ENCODE measurements around the gene CBFA2T2.

The CBFA2T2 gene

GRCh38 chr20:33611106-33611505 lies 121.2 kb downstream of the CBFA2T2 start:
- Histone ChIP-seq H3K27me3 (replicated peaks; ENCODE audit: control insufficient read depth, insufficient read depth, low read length, poor library complexity, severe bottlenecking) (no peaks in the 10 kb centered on the region), H3K9me3 (ENCODE audit: control insufficient read depth, low read length) (no peaks in the 10 kb centered on the region), H3K27ac (ENCODE audit: insufficient read depth, low read length, poor library complexity, severe bottlenecking) (no peak overlapping the region), H3K4me3 (ENCODE audit: insufficient read depth, low read depth, low read length, poor library complexity, severe bottlenecking) (no peak overlapping the region), H3K36me3 (ENCODE audit: control insufficient read depth, insufficient read depth, low read length) (peaks cover 49% of the 10 kb centered on the region), H3K4me1 (ENCODE audit: control insufficient read depth, insufficient read depth, low read length, poor library complexity, severe bottlenecking) (no peaks in the 10 kb centered on the region)
- no peak for DNase-seq

DNA sequence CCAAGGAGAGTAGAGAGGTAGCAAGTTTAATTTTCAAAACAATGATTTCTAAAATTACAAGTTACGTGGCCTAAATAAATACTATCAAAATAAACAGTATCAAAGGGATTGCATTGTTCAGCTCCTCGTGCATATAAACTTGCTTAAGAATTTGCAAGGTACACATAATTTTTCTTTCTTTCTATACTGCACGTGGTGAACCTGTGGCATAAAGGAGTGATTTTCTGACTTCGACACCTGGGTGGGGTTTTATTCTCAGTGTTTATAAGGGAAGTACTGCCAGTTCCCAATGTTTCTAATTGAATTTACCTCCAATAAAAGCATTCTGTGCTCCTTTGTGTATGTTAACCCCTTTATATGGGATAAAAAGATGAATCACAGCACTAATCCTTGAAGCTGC lies 122.1 kb downstream of the CBFA2T2 start:
- Histone ChIP-seq H3K36me3 (ENCODE audit: control insufficient read depth, insufficient read depth, low read length) (peaks cover 49% of the 10 kb centered on the region), H3K4me3 (ENCODE audit: insufficient read depth, low read depth, low read length, poor library complexity, severe bottlenecking) (no peak overlapping the region), H3K9me3 (ENCODE audit: control insufficient read depth, low read length) (no peaks in the 10 kb centered on the region), H3K27ac (ENCODE audit: insufficient read depth, low read length, poor library complexity, severe bottlenecking) (no peak overlapping the region), H3K4me1 (ENCODE audit: control insufficient read depth, insufficient read depth, low read length, poor library complexity, severe bottlenecking) (no peaks in the 10 kb centered on the region), H3K27me3 (replicated peaks; ENCODE audit: control insufficient read depth, insufficient read depth, low read length, poor library complexity, severe bottlenecking) (no peaks in the 10 kb centered on the region)
- no peak for DNase-seq

- no peaks in the 10 kb centered on the region for H3K27me3 ChIP-seq (replicated peaks; ENCODE audit: control insufficient read depth, insufficient read depth, low read length, poor library complexity, severe bottlenecking)
- peaks cover 6% of the 10 kb centered on the region for H3K4me1 ChIP-seq (ENCODE audit: control insufficient read depth, insufficient read depth, low read length, poor library complexity, severe bottlenecking)
- H3K36me3 ChIP-seq (ENCODE audit: control insufficient read depth, insufficient read depth, low read length) = peaks cover 9% of the 10 kb centered on the region
- H3K9me3 ChIP-seq (ENCODE audit: control insufficient read depth, low read length) = no peaks in the 10 kb centered on the region
- H3K4me3 ChIP-seq (ENCODE audit: insufficient read depth, low read depth, low read length, poor library complexity, severe bottlenecking) = no peak overlapping the region
- H3K27ac ChIP-seq (ENCODE audit: insufficient read depth, low read length, poor library complexity, severe bottlenecking) = no peak overlapping the region
- no peak for DNase-seq
Observed at GRCh38 chr20:33621717-33622400, 132.0 kb downstream of the CBFA2T2 start.

GRCh38 chr20:33622705-33623365 lies 132.9 kb downstream of the CBFA2T2 start:
- H3K4me3 ChIP-seq (ENCODE audit: insufficient read depth, low read depth, low read length, poor library complexity, severe bottlenecking) = no peak overlapping the region
- no peaks in the 10 kb centered on the region for H3K9me3 ChIP-seq (ENCODE audit: control insufficient read depth, low read length)
- peaks cover 9% of the 10 kb centered on the region for H3K36me3 ChIP-seq (ENCODE audit: control insufficient read depth, insufficient read depth, low read length)
- peaks cover 6% of the 10 kb centered on the region for H3K4me1 ChIP-seq (ENCODE audit: control insufficient read depth, insufficient read depth, low read length, poor library complexity, severe bottlenecking)
- no peaks in the 10 kb centered on the region for H3K27me3 ChIP-seq (replicated peaks; ENCODE audit: control insufficient read depth, insufficient read depth, low read length, poor library complexity, severe bottlenecking)
- DNase-seq = no peak
- no peak overlapping the region for H3K27ac ChIP-seq (ENCODE audit: insufficient read depth, low read length, poor library complexity, severe bottlenecking)

DNA sequence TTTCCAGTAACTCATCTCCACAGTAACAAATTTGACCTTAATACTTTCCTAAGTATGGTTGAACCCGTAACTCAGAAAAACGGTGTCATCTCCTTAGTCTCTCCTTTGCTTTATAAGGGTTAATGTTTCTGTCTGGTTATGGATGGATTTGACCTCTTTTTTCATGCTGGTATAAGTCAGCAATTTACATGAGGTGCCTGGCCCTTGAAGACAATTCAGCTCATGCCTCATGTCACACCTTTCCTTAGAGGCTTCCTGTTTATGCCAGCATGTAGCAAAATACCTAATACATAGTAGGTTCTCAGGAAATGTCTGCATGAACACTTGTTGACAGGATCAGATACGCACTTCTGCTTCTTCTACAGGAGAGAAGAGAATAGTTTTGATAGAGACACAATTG lies 134.5 kb downstream of the CBFA2T2 start:
- Histone ChIP-seq H3K36me3 (ENCODE audit: control insufficient read depth, insufficient read depth, low read length) (peaks cover 14% of the 10 kb centered on the region), H3K9me3 (ENCODE audit: control insufficient read depth, low read length) (no peaks in the 10 kb centered on the region), H3K27ac (ENCODE audit: insufficient read depth, low read length, poor library complexity, severe bottlenecking) (no peak overlapping the region), H3K27me3 (replicated peaks; ENCODE audit: control insufficient read depth, insufficient read depth, low read length, poor library complexity, severe bottlenecking) (no peaks in the 10 kb centered on the region), H3K4me3 (ENCODE audit: insufficient read depth, low read depth, low read length, poor library complexity, severe bottlenecking) (no peak overlapping the region), H3K4me1 (ENCODE audit: control insufficient read depth, insufficient read depth, low read length, poor library complexity, severe bottlenecking) (peaks cover 6% of the 10 kb centered on the region)
- DNase-seq = no peak

GRCh38 chr20:33626190-33626589 lies 136.3 kb downstream of the CBFA2T2 start:
- Histone ChIP-seq H3K27ac (ENCODE audit: insufficient read depth, low read length, poor library complexity, severe bottlenecking) (no peak overlapping the region), H3K36me3 (ENCODE audit: control insufficient read depth, insufficient read depth, low read length) (peaks cover 23% of the 10 kb centered on the region), H3K9me3 (ENCODE audit: control insufficient read depth, low read length) (no peaks in the 10 kb centered on the region), H3K4me1 (ENCODE audit: control insufficient read depth, insufficient read depth, low read length, poor library complexity, severe bottlenecking) (peaks cover 6% of the 10 kb centered on the region), H3K27me3 (replicated peaks; ENCODE audit: control insufficient read depth, insufficient read depth, low read length, poor library complexity, severe bottlenecking) (no peaks in the 10 kb centered on the region), H3K4me3 (ENCODE audit: insufficient read depth, low read depth, low read length, poor library complexity, severe bottlenecking) (no peak overlapping the region)
- no peak for DNase-seq

- Histone ChIP-seq H3K27me3 (replicated peaks; ENCODE audit: control insufficient read depth, insufficient read depth, low read length, poor library complexity, severe bottlenecking) (no peaks in the 10 kb centered on the region), H3K4me3 (ENCODE audit: insufficient read depth, low read depth, low read length, poor library complexity, severe bottlenecking) (no peak overlapping the region), H3K4me1 (ENCODE audit: control insufficient read depth, insufficient read depth, low read length, poor library complexity, severe bottlenecking) (peaks cover 6% of the 10 kb centered on the region), H3K27ac (ENCODE audit: insufficient read depth, low read length, poor library complexity, severe bottlenecking) (no peak overlapping the region), H3K9me3 (ENCODE audit: control insufficient read depth, low read length) (no peaks in the 10 kb centered on the region), H3K36me3 (ENCODE audit: control insufficient read depth, insufficient read depth, low read length) (peaks cover 23% of the 10 kb centered on the region)
- DNase-seq = no peak
Observed at GRCh38 chr20:33627577-33628216, 137.8 kb downstream of the CBFA2T2 start.

GRCh38 chr20:33629533-33629932 lies 139.6 kb downstream of the CBFA2T2 start:
- Histone ChIP-seq H3K36me3 (ENCODE audit: control insufficient read depth, insufficient read depth, low read length) (peaks cover 23% of the 10 kb centered on the region), H3K27ac (ENCODE audit: insufficient read depth, low read length, poor library complexity, severe bottlenecking) (no peak overlapping the region), H3K27me3 (replicated peaks; ENCODE audit: control insufficient read depth, insufficient read depth, low read length, poor library complexity, severe bottlenecking) (no peaks in the 10 kb centered on the region), H3K9me3 (ENCODE audit: control insufficient read depth, low read length) (no peaks in the 10 kb centered on the region), H3K4me3 (ENCODE audit: insufficient read depth, low read depth, low read length, poor library complexity, severe bottlenecking) (no peak overlapping the region), H3K4me1 (ENCODE audit: control insufficient read depth, insufficient read depth, low read length, poor library complexity, severe bottlenecking) (peaks cover 5% of the 10 kb centered on the region)
- DNase-seq = no peak

- no peaks in the 10 kb centered on the region for H3K27me3 ChIP-seq (replicated peaks; ENCODE audit: control insufficient read depth, insufficient read depth, low read length, poor library complexity, severe bottlenecking)
- H3K9me3 ChIP-seq (ENCODE audit: control insufficient read depth, low read length) = no peaks in the 10 kb centered on the region
- H3K27ac ChIP-seq (ENCODE audit: insufficient read depth, low read length, poor library complexity, severe bottlenecking) = no peak overlapping the region
- peaks cover 23% of the 10 kb centered on the region for H3K36me3 ChIP-seq (ENCODE audit: control insufficient read depth, insufficient read depth, low read length)
- peaks cover 4% of the 10 kb centered on the region for H3K4me1 ChIP-seq (ENCODE audit: control insufficient read depth, insufficient read depth, low read length, poor library complexity, severe bottlenecking)
- no peak overlapping the region for H3K4me3 ChIP-seq (ENCODE audit: insufficient read depth, low read depth, low read length, poor library complexity, severe bottlenecking)
- DNase-seq = no peak
Observed at GRCh38 chr20:33629979-33630378, 140.1 kb downstream of the CBFA2T2 start.

DNA sequence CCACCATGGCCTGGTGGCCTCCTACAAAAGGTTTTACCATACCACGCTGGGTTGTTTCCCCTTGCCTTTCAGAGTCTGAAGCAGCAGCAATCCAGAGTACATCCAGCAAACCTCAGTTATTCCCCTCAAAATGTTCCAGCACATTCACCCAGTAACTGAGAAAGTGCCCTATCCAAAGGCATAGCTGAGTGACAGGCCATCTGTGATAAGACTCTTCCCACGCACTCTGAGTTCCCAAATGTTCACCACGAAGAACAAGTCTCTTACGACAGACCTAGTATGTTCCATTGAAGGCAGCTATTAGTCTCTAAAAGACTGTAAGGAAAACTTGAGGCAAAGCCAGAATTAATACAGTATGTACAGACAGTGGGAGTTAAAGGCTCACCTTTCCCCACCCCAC lies 140.6 kb downstream of the CBFA2T2 start:
- Histone ChIP-seq H3K36me3 (ENCODE audit: control insufficient read depth, insufficient read depth, low read length) (peaks cover 23% of the 10 kb centered on the region), H3K9me3 (ENCODE audit: control insufficient read depth, low read length) (no peaks in the 10 kb centered on the region), H3K27ac (ENCODE audit: insufficient read depth, low read length, poor library complexity, severe bottlenecking) (no peak overlapping the region), H3K4me1 (ENCODE audit: control insufficient read depth, insufficient read depth, low read length, poor library complexity, severe bottlenecking) (peaks cover 4% of the 10 kb centered on the region), H3K4me3 (ENCODE audit: insufficient read depth, low read depth, low read length, poor library complexity, severe bottlenecking) (no peak overlapping the region), H3K27me3 (replicated peaks; ENCODE audit: control insufficient read depth, insufficient read depth, low read length, poor library complexity, severe bottlenecking) (no peaks in the 10 kb centered on the region)
- no peak for DNase-seq

Data from effector memory CD4-positive, alpha-beta T cell (primary cell).